Left renal cortex interstitium (tissue), 4 donors: ENCODE results near the gene ATP12A. TPM values are rescaled to one million over a fixed set of nuclear protein-coding genes. Genes with fewer than 3 reads are reported as not detected.
"Not testable (repeated sequence)": the region's sequence is repeated elsewhere in the genome, so short reads cannot be mapped to it uniquely, and the experiment has no call there.

Source experiments
- DNase-seq, 4 donors: peaks; one replicate each; pipeline ENCODE4 v3.0.0-alpha.2; 2013; ENCODE audit warnings: low read depth in 4 of 4, low spot score in 2 of 4, missing footprints in 1 of 4
- polyA plus RNA-seq, 4 donors: library from polyadenylated mRNA; unstranded; fragments of 120-200 nt; gene quantifications; one replicate each; pipeline ENCODE4 v1.2.1, GENCODE V29; 2013; ENCODE audit not compliant: insufficient read length in 4 of 4

The ATP12A gene
- polyA plus RNA-seq, 4 donors, result 8.7 to 28.9 (median 21.7) TPM

- no peak for DNase-seq
These were observed 44.5 kb downstream of the ATP12A start for GRCh38 chr13:24724714-24725113.

- no peak for DNase-seq
These were observed 45.2 kb downstream of the ATP12A start for GRCh38 chr13:24725379-24725778.

DNA sequence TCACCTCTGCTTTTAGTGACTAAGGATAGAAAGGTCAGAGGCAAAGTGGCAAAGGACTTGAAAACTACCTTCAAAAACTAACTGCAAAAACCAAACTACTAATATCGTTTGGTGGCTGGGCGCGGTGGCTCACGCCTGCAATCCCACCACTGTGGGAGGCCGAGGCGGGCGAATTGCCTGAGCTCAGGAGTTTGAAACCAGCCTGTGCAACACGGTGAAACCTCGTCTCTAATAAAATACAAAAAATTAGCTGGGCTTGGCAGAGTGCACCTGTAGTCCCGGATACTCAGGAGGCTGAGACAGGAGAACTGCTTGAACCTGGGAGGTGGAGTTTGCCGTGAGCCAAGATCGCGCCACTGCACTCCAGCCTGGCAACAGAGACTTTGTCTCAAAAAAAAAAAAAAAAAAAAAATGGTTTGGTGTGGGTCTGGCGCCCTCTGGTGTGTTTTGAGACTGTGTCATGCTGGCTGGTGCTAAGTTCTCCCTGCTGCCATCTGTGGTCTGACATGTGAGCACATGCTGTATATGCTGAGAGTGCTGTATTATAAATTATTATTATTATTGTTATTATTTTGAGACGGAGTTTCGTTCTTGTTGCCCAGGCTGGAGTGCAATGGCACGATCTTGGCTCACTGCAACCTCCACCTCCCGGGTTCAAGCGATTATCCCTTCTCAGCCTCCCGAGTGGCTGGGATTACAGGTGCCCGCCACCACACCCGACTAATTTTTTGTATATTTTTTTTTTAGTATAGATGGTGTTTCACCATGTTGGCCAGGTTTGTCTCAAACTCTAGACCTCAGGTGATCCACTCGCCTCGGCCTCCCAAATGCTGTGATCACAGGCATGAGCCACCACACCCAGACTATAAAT, 47.8 kb downstream of the ATP12A start:
- peak in 2 of 4 donors; percentile 44 to 56 for DNase-seq

DNA sequence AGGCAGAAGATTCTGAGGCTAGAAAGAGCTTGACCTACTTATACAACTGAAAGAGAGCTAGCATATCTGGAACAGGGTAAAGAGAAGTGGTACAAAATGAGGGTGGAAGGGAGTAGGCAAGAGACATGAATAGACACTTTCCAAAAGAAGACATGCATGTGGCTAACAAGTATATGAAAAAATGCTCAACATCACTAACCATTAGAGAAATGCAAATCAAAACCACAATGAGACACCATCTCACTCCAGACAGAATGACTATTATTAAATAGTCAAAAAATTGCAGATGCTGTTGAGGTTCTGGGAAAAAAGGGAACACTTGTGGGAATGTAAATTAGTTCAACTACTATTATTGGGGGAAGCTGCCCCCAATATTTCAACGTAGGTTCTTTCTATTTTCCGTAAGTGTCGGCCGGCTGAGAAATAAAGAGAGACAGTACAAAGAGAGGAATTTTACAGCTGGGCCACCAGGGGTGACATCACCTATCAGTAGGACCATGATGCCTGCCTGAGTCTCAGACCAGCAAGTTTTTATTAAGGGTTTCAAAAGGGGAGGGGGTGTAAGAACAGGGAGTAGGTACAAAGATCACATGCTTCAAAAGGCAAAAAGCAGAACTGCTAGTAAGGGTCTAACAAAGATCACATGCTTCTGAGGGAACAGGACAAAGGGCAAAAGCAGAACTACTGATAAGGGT, 50.8 kb downstream of the ATP12A start:
- DNase-seq, result not testable (repeated sequence)

- no peak for DNase-seq
These were observed 54.7 kb downstream of the ATP12A start for GRCh38 chr13:24734950-24735349.

- DNase-seq, result no peak
These were observed 56.8 kb downstream of the ATP12A start for GRCh38 chr13:24737042-24737441.

DNA sequence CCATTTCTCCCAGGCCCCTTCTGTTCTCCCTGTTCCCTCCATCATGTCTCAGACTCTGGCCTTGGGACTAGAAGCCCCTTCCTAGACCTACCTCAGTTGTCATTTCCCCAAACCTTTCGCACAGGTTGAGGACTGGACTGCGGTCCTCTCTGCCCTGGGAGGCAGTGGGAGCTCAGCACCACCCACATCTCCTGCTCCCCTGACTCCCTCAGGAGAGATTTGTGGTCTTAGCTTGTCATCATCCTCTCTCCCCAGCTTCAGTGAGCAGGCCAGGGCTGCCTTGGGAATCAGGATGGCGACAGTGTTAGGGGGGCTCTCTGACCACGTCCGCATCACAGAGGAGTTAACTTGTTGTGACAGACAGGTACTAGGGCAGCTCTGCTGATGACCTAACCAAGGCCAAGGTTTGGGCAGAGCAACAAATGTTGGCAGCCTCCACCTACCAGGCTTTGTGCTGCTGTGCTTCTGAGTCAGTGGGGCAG, 58.2 kb downstream of the ATP12A start:
- DNase-seq, result no peak

DNA sequence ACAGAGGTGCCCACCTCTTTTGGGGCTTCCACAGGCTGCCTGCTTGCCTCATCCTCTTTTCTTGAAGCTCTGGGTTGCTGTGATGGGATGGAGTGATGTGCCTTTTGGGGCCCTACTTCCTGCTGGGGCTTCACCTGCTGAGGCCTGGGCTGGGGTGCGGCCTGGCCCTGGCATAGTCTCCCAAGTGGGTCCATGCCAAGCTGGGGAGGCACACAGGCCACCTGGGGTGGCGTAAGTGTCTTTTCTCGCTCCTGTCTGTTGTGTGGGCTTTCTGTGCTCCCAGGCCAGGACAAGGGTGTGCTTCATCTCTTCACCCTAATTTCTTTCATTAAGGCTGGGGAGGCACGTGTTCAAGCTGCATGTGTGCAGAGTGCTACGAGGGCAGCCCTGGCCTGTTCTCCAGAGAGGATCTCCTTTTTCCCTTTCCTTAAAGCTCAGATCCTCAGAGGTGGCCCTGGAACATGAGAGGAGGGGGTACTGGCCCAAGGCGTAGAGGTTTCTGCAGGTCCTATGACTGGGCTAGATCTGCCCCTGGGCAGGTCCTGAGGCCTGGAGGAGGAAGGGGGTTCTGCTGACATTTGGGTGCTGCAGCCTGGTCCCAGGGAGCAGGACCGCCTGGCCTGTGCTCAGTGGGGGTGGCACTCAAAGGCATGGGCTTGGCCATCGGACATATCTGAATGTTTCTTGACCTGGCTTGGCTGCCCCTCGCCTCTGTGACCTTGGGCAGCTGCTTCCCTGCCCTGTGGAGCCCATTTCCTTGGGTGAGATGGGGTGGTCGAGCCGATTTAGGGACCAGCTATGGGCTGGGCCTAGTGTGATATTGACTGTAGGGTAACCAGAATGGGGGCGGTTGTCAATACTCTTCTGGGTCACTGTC, 60.0 kb downstream of the ATP12A start:
- no peak for DNase-seq

- no peak for DNase-seq
These were observed 60.9 kb downstream of the ATP12A start for GRCh38 chr13:24741016-24741662.

DNA sequence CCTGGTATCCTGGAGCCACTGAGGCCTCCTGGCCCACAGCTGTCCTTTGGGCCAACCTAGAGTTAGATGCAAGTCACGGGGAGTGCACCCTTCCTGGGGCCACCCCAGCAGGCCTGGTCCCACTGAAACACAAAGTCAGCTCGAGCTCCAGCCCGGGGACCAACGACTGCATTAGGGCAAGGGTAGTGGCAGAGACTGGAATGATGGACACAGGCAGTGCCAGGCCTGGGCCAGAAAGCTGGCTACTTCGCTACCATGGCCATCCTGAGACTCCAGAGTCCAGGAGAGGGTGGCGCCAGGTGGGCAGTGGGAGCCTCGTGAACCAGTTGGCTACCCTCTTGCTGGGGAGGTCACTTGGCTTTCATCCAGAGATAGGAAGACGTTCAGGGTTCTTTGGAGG, 61.6 kb downstream of the ATP12A start:
- no peak for DNase-seq

DNA sequence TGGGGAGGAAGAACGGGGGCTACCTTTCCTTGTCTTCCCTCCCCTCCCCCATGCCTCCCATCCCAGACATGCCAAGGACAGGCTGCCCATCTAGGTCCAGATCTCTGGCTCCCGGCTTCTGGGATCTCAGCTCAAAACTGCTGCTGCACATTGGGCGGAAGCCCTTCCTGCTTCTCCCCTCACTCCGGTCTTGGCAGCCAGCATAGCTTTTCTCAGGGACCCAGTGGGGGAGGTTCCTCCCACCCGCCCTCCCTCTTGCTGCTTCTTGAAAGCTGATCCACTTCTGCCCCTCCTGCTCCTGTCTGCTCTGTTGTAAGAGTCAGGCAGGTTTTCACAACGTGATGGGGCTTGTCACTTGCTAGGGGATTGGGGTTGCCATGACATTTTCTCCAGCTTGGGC, 62.1 kb downstream of the ATP12A start:
- peak in 2 of 4 donors; percentile 10 to 46 for DNase-seq

DNA sequence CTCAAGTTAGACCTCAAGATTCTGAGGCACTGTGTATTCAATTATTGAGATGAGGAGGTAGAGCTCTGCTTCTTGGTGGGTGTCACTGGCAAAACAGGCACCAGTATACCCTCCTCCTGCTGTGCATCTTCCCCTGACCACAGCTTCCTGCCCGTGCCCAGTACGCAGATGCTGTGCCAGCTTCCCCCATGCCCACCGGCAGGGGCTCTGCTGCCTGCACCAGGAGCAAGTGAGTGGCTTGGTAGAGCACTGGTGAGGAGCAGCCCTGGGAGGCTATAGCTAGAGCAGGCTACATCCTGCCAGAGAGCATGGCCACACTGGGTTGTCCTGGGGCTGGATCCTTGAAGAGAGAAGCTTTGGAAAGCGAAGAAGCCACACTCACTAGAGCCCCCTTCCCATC, 62.8 kb downstream of the ATP12A start:
- no peak for DNase-seq

- no peak for DNase-seq
These were observed 64.0 kb downstream of the ATP12A start for GRCh38 chr13:24744247-24744646.

DNA sequence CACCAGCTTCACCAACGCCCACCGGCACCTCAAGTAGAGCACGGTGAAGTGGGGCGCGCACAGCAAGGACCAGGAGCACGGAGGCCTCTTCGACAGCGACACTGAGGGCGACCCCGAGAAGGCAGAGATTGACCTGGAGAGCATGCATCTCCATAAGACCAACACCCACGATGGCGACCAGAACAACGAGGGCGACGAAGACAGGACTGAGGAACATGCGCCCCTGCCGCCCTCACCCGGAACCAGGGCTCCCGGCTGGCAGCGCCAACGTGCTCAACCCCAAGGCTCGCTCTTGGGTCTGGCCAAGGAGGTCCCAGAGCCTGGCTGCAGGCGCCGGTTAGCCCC, 65.3 kb downstream of the ATP12A start:
- no peak for DNase-seq

GRCh38 chr13:24745861-24746617, 65.8 kb downstream of the ATP12A start:
- peak in 1 of 4 donors; percentile 5 for DNase-seq

- peak in 1 of 4 donors; percentile 23 for DNase-seq
These were observed 66.5 kb downstream of the ATP12A start for GRCh38 chr13:24746618-24747247.

DNA sequence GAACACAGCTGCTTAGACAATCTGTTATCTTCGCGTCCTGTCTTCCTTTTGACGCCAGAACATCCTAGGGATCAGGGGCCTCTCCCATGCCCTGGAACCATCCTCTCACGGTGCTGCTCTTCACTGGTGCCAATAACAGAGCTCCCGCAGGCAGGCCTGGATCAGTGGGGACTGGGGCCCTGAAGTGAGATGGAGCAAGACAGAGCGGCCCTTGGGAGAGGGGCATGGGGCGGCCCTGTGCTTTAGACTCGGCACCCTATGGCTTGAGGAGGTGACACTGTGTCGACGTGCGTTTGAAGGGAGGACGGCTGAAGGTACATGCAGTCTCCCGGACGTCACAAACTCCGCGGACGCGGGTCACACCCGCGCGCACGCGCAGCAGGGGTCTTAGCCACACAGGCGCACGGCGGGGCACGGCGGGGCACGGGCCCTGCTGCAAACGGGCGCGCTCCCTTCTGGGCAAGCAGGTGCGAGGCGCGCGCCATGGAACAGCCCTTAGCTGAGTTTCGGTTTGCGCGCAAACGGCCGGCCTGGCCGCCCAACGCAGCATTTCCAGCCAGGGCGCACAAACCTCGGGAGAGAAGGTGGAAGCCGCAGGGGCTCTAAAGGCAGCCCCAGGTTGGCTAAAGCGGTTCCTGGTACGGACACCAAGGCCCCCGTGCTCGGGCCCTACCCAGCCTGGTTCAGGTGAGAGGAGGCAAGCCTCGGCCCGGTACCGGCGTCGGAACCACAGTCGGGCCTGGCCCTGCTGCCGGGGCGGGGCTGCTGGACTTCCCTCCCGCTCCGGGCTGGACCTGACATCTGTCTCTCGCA, 67.2 kb downstream of the ATP12A start:
- peak in 1 of 4 donors; percentile 13 for DNase-seq

GRCh38 chr13:24748061-24748400, 67.8 kb downstream of the ATP12A start:
- DNase-seq, result peak in 1 of 4 donors; percentile 1
